ENCODE results near the gene CDC7.
"Not testable (repeated sequence)": the region's sequence is repeated elsewhere in the genome, so short reads cannot be mapped to it uniquely, and the experiment has no call there.

CDC7 gene

DNA sequence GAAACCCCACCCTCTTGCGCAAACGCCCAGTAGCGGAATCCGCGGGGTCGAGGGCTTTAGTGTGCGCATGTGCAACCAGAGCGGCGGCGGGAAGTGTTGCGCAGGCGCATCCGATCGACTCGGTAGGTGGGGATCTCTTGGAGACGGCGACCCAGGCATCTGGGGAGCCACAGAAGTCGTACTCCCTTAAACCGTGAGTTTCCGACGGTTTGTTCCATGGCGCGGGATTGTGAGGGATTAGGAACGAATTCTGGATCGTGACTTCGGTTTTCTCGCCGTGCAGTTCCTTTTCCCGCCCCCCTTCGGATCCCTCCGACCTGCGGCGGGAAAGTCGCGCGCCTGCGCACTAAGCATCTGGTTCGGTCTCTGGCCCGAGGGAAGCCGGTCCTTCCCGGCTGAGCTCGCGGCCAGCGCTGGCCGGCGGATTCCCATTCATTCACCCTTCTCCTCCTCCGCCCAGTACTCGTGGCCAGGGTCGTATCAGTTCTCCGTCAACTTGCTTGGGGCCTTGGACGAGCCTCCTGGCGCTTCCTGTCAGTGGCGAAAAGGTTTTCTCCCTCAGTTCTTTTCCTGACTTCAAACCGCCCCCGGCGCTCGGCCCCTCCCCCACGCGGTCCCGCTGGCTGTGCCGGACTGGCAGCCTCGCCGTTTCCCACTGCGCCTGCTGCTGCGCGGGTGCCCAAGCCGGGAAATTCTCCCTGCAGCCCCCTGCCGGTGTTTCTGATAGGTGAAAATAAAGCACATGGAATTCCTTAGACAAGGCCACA lies at the start of gene CDC7:
Gene CDC7 (plus strand): TSS at position 96 of the 767 bp plus-strand sequence. CDS start 866 bp downstream, outside the sequence.
- TF ChIP-seq, protein P1, sequence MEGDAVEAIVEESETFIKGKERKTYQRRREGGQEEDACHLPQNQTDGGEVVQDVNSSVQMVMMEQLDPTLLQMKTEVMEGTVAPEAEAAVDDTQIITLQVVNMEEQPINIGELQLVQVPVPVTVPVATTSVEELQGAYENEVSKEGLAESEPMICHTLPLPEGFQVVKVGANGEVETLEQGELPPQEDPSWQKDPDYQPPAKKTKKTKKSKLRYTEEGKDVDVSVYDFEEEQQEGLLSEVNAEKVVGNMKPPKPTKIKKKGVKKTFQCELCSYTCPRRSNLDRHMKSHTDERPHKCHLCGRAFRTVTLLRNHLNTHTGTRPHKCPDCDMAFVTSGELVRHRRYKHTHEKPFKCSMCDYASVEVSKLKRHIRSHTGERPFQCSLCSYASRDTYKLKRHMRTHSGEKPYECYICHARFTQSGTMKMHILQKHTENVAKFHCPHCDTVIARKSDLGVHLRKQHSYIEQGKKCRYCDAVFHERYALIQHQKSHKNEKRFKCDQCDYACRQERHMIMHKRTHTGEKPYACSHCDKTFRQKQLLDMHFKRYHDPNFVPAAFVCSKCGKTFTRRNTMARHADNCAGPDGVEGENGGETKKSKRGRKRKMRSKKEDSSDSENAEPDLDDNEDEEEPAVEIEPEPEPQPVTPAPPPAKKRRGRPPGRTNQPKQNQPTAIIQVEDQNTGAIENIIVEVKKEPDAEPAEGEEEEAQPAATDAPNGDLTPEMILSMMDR (IDR thresholded peaks at IDR 0.05; ENCODE audit: low read depth, low read length), result peak; percentile 37
- peak; percentile 85 for DNase-seq (ENCODE audit: extremely low read depth, low read depth)

DNA sequence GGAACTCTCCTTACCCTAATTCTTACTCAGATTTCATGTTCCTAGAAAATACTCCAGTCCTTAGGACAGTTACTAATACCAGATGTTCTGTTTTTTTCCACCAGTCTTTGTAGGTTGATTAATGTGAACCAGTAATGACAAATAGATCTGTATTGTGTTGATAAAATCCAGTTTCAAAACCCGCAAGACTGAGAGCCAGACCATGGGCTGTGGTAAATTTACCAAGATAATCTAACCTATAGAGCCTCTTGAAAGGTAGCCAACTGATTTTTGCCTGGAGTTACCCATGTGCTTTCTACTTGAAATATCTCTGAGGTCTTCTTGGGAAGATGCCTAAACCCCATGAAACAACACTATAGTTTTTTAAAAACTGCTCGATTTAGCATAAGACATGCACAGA lies 46.5 kb upstream of the CDC7 start:
- TF ChIP-seq, protein P1 (IDR thresholded peaks at IDR 0.05; ENCODE audit: low read depth, low read length), result no peak
- DNase-seq (ENCODE audit: extremely low read depth, low read depth), result no peak

DNA sequence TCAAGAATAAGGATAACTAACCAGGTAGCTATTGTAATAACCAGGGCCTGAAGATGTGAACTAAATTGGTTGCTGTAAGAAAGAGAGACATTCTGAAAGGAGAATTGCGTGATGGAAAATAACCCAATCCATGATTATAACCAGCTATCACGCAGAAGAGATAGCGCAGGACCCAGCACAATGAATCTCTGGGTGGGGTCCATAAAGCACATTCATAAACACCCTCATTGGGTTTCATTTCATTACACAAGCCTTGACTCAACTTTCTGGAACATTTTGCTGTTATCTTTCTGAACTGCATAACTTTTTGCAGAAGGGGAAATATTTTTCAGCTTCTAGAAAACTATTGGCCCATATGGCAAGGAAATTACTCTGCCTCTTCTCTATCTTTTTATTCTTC lies 45.3 kb upstream of the CDC7 start:
- TF ChIP-seq, protein P1 (IDR thresholded peaks at IDR 0.05; ENCODE audit: low read depth, low read length), result no peak
- DNase-seq (ENCODE audit: extremely low read depth, low read depth), result no peak

GRCh38 chr1:91455896-91456295 lies 44.8 kb upstream of the CDC7 start:
- TF ChIP-seq, protein P1 (IDR thresholded peaks at IDR 0.05; ENCODE audit: low read depth, low read length), result no peak
- no peak for DNase-seq (ENCODE audit: extremely low read depth, low read depth)

GRCh38 chr1:91465350-91465749 lies 35.3 kb upstream of the CDC7 start:
- DNase-seq (ENCODE audit: extremely low read depth, low read depth), result not testable (repeated sequence)

DNA sequence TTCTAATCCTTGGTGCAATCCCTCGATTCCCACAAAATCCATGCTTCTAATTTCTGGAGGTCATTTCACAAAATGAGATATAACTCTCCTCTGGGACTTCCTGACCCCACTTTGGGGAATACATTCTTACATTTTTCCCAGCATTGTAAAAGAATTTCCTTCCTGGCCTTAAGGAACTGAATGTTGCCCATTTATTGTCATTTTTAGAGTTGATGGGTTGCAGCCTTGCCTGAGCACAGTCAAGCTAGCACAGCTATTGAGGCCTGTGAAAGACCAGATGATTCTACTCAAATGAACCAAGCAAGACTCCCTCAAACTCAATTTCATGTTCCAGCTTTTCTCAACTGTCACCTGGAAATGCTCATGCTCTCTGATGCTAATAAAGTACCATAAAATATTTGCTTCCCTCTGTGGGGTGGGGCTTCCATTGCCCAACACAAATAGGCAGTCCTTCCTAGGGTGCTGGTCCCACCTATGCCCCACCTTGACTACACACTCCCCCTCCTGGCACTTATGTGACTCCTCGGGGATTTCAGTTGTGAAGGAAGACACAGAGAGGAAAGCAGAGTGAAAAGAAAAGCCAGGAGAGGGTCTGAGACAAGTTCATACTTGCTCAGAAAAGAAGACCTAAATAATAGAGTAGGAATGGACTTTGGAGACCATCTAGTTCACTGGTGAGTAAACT lies 24.0 kb upstream of the CDC7 start:
- TF ChIP-seq, protein P1 (IDR thresholded peaks at IDR 0.05; ENCODE audit: low read depth, low read length), result no peak
- DNase-seq (ENCODE audit: extremely low read depth, low read depth), result no peak

- no peak for DNase-seq (ENCODE audit: extremely low read depth, low read depth)
- TF ChIP-seq, protein P1 (IDR thresholded peaks at IDR 0.05; ENCODE audit: low read depth, low read length), result no peak
Measured at GRCh38 chr1:91487469-91487868, 13.2 kb upstream of the CDC7 start.

Measured in AG09319 (cell line).